CD4-positive, alpha-beta T cell treated with Interleukin-12 subunit alpha and Interleukin-12 subunit beta, for 1 hour (primary cell): ENCODE results near the gene SLC25A13.

Experiments
- DNase-seq: peaks from one replicate; pipeline ENCODE4 v3.0.0-alpha.2; 2020

SLC25A13 gene

DNA sequence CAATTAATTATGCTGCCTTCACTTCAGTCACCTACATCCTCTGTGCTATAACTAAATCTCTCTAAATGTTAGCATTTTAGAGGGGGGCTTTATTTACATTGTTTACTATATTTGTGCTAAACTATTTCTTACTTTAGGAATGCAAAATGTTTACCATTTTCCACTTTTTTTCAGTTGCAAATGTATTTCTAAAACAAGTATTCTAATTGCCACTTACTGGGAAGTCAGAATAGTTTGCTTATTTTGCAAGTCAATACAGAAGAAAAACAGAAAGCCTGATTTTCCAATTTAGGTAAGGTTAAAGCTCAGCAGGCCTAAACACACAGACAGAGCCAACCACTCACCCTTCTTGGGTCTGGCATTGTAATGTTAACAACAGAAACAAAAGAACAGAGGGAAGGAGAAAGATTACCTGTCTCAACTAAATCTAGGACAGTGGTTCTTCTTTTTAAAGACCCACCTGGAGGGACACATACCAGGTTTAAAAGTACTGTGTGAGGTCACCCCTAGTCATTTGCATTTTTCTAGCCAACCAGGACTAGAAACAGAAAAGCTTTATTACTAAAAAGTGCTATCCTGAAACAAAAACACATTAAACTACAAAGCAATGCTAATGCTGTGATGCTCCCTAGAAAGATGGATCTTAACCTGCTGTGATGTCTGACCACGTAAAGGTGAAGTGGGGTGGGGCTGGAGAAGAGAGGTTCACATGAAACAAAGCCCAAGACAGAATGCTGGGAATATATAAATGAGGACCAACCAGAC is 178.2 kb downstream of the SLC25A13 start:
- DNase-seq, result no peak

DNA sequence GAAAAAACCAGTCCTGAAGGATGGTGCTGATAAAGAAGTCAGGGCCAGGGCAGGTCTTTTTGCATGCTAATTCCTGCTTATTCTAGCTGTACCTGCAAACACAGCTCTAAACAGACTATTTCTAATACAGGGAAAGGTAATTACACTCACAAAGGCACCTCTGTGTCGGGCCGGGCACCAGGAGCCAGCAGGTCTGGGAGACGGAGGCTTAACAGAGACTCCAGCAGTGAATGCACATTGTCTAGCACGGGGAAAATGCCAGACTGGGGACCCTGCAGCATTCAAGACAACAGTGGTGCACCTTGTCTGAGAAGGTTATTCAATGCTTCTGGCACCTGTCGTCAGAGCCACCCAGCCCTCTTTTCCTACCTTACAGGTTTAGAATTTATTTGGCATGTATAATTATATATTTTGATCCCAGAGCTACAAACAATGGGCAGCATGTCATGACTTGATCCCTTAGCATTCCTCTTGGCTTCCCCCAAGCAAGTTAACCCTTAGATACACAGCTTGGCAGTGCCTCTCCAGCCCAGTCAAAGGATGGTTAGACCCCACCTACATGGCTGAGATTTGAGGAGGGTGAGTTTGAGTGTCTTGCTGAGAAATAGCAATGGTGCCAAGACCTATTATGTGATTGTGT is 185.2 kb downstream of the SLC25A13 start:
- no peak for DNase-seq

DNA sequence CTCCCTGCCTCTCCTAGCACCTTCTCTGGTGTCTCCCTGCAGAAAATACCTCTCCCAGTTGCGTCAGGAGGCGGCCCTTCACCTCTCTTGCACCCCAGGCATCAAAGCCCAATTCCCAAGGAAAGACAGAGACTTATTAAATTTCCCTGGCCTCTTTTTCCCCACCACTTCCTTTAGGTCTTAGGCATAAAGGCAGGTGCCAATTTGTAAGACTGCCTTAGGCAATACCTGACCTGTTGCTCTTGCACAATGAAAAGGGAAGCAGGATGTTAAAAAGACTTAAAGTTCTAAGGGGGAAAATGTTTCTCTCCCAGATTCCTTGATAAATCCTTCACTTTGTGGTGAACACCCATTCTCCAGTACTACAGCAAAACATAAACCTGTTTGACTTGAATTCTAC is 186.7 kb downstream of the SLC25A13 start:
- no peak for DNase-seq

DNA sequence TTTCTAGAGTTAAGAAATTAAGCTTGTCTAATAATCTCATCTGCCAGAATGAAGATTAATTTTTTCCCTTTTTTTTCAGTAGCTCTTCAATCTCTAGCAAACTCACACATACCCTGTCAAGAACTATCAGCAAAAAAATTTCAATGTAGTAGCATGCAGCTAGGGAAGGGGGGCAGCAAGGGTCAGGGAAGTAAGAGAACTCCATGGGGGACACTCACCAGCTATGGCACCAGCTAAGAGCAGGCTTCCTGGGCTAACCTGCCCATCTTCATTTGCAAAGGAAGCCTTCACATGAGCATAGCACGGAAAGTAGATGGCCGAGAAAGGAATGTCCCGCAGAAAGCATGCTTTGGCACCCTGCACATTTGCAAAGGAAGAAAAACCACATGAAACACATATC is 190.4 kb downstream of the SLC25A13 start:
- DNase-seq, result no peak

DNA sequence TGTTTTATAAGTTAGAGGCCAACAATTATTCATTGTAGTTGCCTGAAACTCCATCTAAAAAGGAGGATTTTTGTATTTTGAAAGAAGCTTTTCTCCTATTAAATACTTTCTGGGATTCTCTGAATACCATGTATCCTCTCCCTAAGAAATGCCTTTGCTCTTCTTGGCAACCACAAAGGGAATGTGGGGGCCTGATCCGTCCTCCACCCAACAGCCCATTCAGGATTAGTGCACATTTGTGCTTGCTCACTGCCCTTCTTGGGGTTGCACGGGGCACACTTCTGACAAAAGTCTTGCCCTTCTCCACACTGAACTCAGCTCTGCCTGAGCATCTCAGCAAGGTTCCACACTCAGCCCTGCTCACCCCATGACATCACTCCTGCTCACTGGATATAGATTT is 194.2 kb downstream of the SLC25A13 start:
- no peak for DNase-seq

DNA sequence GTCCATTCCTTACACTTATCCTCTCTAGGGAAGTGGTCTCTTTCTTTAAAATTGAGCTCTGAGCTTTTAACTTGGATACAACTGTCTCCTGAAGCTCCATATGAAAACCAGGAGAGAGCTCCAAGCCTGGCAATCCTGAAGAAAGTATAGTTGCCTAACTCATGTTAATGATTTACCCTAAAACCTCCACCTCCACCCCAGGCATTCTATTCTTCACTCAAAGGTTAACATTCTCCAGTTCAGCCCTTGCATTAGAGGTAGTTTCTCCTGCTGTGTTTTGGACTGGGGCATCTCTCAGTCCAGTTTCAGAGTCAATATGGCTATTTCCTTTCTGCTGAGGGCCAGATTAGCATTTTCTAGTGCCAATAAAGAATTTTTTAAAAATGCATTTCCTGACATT is 195.5 kb downstream of the SLC25A13 start:
- no peak for DNase-seq

DNA sequence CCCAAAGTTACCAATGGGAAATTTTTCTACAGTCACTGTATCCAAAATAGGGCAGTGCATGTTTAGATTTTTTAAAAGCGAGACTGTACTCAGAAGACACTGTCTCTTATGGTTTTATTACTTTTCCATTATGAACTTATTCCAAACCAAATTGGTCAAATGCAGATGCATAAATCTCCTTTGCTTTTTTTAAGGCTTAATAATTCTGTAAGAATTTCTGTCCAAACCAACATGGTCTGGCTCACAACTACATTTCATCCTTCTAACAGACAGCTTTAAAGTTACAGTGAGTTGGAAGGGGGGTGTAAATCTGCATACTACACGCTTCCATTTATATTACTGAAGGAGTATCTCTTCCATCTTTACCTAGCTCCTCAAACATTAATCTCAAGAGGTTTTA is 199.2 kb downstream of the SLC25A13 start:
- DNase-seq, result no peak

DNA sequence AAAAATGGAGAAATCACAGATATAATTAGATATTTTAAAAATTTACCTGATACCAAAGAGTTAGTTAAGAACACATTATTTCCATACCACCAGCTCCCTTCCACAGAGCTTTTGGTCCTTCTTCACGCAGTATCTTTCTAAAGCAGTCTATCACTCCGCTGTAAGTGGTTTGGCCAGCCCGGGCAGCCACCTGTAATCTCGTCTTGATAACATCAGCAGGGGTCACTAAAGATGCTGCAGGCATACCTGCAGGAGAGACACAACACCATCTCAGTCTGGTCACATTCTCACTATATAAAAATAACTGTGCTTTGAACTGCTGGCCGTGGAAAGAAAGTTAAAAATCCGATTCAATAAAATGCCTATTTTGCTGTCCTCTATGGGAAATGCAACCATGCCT is 200.1 kb downstream of the SLC25A13 start:
- DNase-seq, result no peak

DNA sequence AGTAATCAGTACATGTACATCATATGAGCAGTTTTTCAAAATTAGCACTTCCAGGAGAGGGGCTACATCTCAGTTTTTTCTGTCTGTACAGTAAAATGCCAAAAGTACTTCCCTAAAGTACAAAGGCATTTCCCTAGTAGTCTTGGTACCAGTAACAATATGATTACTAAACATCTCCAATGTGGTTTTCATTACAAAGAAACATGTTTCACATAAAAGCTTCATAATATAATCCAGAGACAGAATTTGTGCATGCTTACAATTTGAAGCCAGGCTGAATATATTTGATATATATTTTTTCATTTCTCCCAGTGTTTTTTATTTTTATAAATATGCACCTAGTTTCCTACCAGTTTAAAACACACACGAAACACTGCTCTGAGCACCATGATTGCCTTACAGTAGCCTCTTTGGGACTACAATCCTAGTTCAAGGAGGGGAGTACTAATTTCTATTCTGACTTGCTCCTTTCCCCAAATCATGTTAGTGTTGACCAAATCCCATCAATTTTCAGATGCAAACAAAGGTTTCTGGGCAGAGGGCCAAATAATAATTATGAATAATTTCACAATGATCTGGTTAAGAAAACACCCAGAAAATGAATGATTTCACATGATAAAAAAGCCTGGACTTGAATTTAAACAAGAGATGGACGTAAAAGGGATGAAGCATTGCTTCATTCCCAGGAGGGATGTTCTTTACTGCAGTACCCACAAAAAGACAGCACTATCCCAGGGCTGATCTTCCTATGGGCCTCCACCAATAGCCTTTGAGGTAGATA is 201.3 kb downstream of the SLC25A13 start:
- no peak for DNase-seq

DNA sequence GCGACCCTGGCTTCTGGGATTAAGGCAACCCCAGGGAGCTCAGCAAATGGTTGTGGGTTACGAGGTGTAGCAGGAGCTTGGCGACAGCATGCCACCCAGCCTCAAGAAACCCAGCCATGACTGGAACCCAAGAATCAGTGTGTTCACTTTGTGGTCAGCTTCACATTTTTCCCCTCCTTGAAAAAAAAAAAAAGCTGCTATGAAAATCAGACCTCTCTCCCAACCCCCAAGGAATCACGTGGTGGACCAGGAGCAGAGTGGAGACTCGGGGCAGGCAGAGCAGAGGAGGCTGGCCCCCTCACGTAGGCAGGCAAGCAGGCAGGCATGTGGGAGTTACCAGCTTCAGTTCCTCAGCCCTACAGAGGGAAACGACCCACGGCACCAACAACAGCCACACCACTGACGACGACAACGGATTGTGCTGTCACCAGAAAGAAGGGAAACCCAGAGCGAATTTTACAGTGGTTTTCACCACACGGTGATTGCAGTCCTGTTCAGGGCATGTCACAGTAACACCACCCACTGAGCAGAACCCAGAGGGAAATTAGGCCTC is 203.4 kb downstream of the SLC25A13 start:
- no peak for DNase-seq

DNA sequence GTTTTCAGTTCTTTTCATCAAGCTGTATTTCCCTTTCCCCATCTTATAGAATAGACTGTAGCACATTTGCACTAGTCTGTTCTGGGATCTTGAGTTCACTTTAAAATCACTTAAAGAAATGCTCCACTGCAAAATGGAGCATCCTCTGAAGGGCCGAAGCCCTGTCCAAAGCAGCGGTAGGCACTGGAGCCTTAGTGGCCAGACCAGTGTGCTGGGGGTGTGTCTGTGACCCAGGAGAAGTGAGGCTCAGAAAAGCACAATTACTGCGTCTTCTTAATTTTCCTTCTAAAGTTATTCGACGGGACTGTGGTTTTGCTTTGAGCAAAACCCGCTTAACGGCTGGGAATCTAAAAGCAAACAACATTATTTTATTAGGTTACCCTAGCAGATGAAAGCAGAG is 205.7 kb downstream of the SLC25A13 start:
- DNase-seq, result no peak

DNA sequence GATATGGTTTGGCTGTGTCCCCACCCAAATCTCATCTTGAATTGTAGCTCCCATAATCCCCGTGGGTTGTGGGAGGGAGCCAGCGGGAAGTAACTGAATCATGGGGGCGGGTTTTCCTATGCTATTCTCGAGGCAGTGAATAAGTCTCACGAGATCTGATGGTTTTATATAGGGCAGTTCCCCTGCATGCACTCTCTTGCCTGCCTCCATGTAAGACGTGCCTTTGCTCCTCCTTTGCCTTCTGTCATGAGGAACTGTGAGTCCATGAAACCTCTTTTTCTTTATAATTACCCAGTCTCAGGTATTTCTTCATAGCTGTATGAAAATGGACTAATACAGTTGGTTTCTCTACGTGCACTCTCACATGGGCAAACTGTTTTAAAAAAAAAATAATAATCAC is 207.7 kb downstream of the SLC25A13 start:
- no peak for DNase-seq

DNA sequence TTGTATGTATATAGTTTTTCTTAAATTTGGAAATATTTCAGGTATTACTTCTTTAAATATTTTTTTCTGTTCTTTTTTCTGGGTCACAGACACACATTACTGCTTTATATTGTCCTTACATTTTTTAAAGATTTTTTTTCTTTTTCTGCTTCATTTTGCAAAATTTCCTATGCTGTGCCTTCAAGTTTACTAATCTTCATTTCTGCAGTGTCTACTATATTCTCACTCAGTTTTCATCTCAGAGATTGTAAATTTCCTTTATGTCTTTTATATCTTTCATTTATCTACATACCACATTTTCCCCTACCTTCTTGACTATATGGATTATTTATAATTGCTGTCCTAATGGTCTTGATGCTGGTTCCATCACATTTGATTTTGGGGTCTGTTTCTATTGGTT is 210.5 kb downstream of the SLC25A13 start:
- DNase-seq, result no peak

DNA sequence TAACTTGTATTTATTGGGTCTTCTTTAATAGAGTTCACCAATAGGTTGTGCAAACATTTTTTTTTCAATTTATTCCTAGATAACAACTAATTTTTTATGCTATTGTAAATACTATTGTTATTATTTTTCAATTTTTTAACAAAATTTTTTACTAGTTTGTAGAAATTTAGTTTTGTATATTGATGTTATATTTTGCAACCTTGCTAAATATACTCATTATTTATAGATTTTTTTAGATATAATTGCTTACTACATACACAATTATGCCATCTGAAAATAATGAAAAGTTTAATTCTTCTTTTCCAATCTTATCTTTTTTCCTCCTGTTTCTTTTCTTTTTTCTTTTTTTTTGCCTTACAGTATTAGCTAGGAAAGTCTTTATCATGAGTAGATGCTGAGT is 216.9 kb downstream of the SLC25A13 start:
- no peak for DNase-seq

DNA sequence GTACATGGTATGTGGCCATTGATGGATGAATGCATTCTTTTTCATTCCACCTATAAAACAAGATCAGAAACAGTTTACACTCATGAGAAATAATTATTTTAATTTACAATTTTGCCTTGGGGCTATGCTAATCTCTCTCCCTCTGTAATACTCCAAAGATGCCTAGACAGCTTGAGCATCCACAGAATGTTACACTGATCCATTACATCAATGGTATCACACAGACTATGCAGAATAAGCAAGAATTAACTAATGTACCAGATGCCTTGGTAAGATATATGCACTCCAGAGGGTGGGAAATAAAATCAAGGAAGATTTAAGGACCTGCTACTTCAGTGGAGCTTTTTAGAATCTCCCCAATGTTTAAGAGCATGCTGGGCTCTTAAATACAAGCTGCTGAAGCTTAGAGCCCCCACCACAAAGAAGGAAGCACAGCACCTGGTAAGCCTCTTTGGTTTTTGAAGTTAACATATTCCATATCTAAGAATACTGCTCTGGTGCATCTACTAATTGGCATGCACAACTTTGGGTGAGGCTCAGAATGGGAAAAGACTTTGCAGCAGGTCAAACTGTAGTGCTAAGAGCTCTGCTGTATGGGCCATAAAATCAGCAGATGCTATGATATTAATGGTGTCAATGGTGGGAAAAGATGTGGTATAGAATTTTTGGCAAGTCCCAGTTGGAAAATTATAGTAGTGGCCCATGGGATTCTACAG is 219.6 kb downstream of the SLC25A13 start:
- DNase-seq, result no peak

DNA sequence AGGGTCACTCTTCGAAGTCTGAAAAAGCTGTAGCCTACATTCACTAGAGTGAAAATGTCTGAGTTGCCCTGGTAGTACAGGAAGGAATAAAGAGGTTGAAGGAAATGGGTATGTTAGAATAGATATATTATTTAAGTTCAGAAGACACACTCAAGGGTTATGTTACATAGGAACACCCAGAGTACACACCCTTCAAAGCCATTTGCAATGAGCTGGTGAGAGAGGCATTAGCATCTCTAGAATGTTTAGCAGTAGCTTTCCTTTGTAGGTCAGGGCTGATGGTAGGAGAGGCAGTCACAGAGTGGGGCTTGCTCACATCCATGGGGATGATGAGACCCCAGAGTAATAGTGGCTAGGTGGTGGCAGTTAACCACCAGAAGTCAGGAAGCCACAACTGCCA is 221.2 kb downstream of the SLC25A13 start:
- no peak for DNase-seq

DNA sequence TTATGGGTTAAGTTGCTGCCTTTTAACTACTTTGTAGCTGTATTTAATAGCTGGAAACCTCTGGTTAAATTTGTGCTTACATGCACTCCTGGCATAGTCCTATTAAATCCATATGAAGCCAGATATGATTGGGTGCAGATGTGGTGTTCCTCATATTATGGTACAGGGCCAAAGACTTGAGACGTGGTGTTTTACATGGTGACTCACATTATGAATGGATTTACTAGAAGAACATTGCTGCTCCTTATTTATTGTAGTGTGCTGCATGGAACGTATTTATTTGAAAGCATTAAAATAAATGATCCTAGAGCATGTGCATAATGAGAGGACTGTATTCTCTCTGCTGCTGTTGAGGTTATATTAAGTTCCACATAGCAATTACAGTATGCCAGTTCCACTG is 224.1 kb downstream of the SLC25A13 start:
- no peak for DNase-seq

DNA sequence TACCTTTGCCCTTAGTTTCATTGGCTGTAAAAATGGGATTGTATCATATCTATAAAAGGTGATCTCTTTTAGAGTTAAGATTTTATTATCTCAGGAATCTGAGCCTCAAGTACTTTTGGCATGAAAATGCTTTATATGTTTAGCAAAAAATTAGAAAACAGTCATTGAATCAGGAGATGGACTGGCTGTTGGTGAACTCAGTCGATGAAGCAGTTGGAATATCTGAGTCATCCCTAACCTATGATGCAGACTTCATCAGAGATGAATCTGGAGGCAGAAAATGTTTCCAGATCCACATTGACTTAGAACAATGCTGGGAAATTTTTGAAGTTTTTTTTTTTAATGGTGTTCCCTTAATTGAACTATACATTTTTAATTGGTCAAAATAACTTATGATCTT is 228.5 kb downstream of the SLC25A13 start:
- no peak for DNase-seq

DNA sequence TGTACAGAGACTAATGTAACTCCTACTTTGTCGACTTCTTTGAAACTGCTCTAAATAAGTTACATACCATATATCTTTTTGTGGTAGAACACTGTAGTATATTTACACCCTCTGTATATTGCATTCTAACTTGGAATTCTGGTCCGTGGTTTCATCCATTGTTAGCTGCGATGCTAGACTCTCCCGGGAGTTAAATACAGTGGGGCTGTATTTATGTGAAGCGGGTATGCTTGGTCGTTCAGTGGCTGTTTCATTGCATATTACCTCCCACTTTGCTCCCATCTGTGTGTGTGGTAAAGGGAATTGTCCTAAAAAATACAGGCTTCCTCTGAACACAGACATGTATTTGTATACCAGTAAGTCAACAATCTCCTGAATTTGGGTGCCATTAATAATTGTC is 231.1 kb downstream of the SLC25A13 start:
- DNase-seq, result no peak

DNA sequence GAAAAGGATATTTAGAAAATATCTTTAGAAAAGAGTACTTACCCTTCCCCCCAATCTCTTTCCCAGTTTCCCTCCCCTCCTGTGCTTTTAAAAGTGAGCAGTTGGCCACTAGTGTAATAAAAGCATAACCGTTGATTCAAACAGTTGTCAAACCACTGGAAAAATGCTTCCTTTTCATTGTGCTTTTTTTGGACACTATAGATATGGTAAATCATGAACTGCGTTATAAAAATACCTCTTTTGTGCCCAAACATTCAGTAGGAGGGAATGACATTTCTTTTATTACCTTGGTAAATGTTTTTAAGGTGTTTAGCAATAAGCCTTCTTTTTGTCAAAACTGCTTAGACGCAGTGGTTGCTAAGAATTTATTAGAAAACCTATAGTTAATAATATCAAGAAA is 232.4 kb downstream of the SLC25A13 start:
- no peak for DNase-seq

DNA sequence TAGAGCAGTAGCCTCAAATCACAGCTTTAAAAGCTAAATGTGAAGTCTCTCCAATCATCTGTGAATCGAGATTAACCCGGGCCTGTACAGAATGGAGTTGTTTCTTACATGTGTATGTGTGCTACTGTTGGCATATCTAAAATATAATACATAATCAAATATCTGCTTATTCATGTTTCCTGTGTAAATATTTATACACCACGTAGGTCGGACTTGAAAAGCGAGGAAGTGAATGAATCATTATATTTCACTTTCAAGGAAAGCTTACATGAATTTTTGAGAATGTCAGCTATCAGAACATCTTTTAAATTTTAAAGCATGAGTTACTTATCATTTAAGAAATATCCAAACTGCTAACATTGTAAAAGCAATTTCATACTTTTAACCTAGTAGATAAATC is 233.3 kb downstream of the SLC25A13 start:
- DNase-seq, result no peak

DNA sequence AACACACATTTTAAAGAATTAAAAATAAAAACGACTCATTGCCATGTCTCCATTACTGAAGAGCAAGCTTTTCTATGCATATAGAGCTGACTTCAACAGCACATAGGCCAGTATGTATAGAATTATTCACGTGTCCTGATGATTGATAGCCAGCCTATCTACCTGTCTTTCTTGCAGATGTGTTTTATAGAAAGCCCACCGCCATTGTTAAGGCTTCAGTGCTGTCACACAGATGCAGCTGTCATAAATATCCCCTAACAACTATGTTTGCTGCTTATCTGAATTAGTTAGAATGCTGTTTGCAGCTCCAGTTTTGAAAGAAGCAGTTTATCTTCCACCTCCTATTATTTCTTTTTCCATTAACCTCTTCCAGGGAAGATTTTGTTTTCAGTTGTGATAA is 235.9 kb downstream of the SLC25A13 start:
- no peak for DNase-seq

DNA sequence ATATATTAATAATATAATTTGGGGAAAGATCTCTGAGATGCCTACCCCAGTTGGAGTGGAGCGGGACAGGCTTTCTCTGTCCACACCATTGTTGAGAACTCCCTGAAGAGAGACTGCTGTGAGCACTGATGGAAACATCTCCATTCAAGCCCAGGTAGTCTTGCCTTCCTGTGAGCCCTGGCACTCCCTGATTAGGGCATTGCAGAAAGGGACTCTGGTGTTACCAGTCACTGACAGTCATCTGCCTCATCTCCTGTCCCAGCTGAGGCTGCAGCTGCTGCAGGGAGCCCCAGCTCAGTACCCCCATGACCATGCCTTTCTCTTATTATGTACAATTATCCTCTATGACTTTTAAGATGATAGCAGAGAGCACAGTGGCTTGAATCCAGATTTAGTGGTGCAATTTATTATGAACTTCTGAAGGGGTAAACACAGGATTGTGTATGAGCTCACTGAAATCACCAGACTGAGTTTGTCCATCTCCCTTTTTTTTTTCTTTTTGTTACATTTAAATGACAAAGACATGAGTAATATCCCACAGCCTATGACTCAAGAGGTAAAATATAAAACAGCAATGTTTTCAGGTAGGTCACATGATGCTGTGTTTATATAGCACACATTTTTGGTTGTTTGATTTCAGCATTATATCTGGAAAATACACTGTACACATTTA is 236.9 kb downstream of the SLC25A13 start:
- DNase-seq, result no peak
